ENCODE measurements around the gene SERPINA10.
"Not testable (repeated sequence)": the region's sequence is repeated elsewhere in the genome, so short reads cannot be mapped to it uniquely, and the experiment has no call there.

GRCh38 chr14:94296181-94296545, 3.1 kb upstream of the SERPINA10 start:
- TF ChIP-seq CTCF, EP300 (IDR thresholded peaks at IDR 0.05): not testable (repeated sequence)
